RWPE2 (cell line): ENCODE results near the gene BEND3.
"Not testable (repeated sequence)": the region's sequence is repeated elsewhere in the genome, so short reads cannot be mapped to it uniquely, and the experiment has no call there.

Experiments
- ATAC-seq: fragments of 200-7000 bp; cut with Tn5 transposase; 3 replicates; pipeline ENCODE4 v1.9.1; 2021; ENCODE audit warnings: low read depth
- DNase-seq: peaks from one replicate; pipeline ENCODE4 v3.0.0-alpha.2; 2020; ENCODE audit warnings: low spot score
- H3K27ac ChIP-seq: fragments of 450-650 bp; 2 replicates; pipeline ENCODE4 v1.5.1; 2017; ENCODE audit warnings: mild to moderate bottlenecking; ENCODE audit not compliant: poor library complexity, severe bottlenecking
- H3K27me3 ChIP-seq: fragments of 250-450 bp; sonication (Bioruptor Pico); 2 replicates; pipeline ENCODE4 v1.5.1; 2021; ENCODE audit warnings: mild to moderate bottlenecking, moderate library complexity; ENCODE audit not compliant: insufficient read depth, poor library complexity, severe bottlenecking
- H3K36me3 ChIP-seq: fragments of 250-450 bp; sonication (Bioruptor Pico); 2 replicates; pipeline ENCODE4 v1.5.1; 2020; ENCODE audit warnings: low read depth, mild to moderate bottlenecking, moderate library complexity
- H3K4me1 ChIP-seq: fragments of 250-450 bp; sonication (Bioruptor Pico); 2 replicates; pipeline ENCODE4 v1.5.1; 2021; ENCODE audit warnings: mild to moderate bottlenecking, moderate library complexity; ENCODE audit not compliant: insufficient read depth, poor library complexity, severe bottlenecking
- H3K4me3 ChIP-seq: fragments of 250-450 bp; sonication (Bioruptor Pico); 2 replicates; pipeline ENCODE4 v1.5.1; 2021; ENCODE audit warnings: mild to moderate bottlenecking, moderate library complexity; ENCODE audit not compliant: severe bottlenecking
- H3K9me3 ChIP-seq: fragments of 250-450 bp; sonication (Bioruptor Pico); 2 replicates; pipeline ENCODE4 v1.5.1; 2021; ENCODE audit warnings: mild to moderate bottlenecking, moderate library complexity; ENCODE audit not compliant: severe bottlenecking
- TF ChIP-seq, protein P1 (sequence below): fragments of 450-650 bp; IDR thresholded peaks from one replicate; pipeline ENCODE4 v1.5.1; 2017; ENCODE audit warnings: mild to moderate bottlenecking, moderate library complexity; ENCODE audit not compliant: poor library complexity, severe bottlenecking

BEND3 gene

DNA sequence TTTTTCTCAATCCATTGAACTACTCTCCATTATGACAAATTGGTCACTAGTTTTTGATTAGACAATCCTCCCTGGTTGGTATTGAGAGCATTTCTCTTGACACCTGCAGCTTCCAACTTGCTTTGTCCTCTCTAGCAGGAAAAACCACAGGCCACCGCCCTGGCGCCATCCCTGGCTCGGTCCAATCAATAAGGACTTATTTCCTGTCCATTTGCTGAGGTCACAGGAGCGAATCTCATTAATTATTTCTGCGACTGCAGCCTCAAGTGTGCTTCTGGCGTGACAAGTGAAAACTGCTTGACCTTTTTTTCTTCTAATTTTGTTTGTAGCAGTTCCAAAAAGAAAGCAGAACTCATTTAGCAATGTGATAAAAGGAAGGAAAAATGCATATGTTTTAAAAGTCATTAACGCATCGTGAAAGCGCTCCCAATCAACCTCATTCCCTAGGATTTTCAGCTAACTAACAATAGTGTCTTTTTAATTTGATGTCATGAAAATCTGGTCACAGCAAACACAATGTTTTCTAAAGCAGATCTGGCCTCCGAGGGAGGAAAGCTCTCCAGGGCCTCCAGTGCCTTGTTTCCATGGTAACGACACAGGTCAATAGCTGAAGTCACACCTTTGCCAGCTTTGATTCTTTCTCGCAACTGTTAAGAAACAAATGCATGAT, 39.0 kb upstream of the BEND3 start:
- no peak for DNase-seq
- no peak overlapping the region for H3K27ac ChIP-seq

DNA sequence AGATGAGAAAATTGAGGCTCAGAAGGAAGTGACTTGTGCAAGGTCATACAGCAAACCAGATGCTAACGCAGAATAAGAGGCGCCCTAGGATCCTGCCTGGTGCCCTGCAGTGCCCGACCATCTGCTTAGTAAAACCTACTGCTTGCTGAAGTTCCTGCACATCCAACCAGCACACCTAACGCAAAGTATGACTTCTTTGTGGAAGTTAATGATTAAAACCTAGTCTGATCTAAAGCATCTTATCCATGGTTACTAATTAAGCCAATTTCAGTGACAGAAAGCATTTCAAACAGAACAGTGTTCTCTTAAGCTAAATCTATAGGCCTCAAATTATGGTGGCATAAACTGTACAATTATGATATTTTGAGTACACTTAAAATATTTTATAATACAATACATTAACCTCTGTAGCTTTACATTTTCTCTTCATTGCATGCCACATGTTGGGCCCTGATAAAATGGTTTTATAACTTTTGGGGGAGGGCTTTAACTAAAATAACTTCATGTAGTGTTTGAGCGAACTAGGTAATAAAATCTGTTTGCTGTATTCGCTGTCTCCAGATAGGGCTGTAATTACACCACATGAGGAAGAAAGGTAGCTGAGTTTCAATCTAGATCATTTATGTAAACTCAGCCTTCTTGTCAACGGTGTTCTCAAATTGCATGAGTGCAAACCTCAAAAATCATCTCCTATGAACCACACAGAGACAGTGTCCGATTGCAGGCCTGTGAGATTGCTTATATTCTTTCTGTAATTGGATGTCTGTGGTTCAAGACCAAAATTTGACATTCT, 37.5 kb upstream of the BEND3 start:
- Histone ChIP-seq H3K36me3 (no peaks in the 10 kb centered on the region), H3K9me3 (no peaks in the 10 kb centered on the region), H3K4me3 (no peak overlapping the region), H3K4me1 (no peaks in the 10 kb centered on the region), H3K27me3 (no peaks in the 10 kb centered on the region), H3K27ac (no peak overlapping the region)
- no peak for DNase-seq
- no peak for ATAC-seq
- TF ChIP-seq, protein P1, sequence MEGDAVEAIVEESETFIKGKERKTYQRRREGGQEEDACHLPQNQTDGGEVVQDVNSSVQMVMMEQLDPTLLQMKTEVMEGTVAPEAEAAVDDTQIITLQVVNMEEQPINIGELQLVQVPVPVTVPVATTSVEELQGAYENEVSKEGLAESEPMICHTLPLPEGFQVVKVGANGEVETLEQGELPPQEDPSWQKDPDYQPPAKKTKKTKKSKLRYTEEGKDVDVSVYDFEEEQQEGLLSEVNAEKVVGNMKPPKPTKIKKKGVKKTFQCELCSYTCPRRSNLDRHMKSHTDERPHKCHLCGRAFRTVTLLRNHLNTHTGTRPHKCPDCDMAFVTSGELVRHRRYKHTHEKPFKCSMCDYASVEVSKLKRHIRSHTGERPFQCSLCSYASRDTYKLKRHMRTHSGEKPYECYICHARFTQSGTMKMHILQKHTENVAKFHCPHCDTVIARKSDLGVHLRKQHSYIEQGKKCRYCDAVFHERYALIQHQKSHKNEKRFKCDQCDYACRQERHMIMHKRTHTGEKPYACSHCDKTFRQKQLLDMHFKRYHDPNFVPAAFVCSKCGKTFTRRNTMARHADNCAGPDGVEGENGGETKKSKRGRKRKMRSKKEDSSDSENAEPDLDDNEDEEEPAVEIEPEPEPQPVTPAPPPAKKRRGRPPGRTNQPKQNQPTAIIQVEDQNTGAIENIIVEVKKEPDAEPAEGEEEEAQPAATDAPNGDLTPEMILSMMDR = no peak

More for the DNA sequence above, 39.0 kb upstream of the BEND3 start:
- TF ChIP-seq, protein P1 = no peak
- H3K36me3 ChIP-seq = no peaks in the 10 kb centered on the region
- no peak for ATAC-seq
- H3K4me3 ChIP-seq = no peak overlapping the region
- no peaks in the 10 kb centered on the region for H3K4me1 ChIP-seq
- H3K27me3 ChIP-seq = no peaks in the 10 kb centered on the region
- no peaks in the 10 kb centered on the region for H3K9me3 ChIP-seq

DNA sequence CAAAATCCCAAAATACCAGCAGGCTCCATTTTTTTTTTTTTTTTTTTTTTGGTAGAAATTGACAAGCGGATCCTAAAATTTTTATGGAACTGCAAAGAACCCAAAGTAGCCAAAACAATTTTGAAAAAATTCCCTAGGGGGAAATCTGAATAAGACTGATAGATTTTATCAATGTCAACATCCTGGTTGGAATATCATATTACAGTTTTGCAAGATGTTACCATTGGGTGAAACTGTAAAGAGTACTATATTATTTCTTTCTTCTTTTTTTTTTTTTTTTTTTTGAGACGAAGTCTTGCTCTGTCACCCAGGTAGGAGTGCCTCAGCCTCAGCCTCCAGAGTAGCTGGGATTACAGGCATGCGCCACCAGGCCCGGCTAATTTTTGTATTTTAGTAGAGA, 29.4 kb upstream of the BEND3 start:
- H3K36me3 ChIP-seq = no peaks in the 10 kb centered on the region
- H3K27me3 ChIP-seq = no peaks in the 10 kb centered on the region
- no peak for ATAC-seq
- no peak overlapping the region for H3K4me3 ChIP-seq
- no peak overlapping the region for H3K27ac ChIP-seq
- DNase-seq = no peak
- TF ChIP-seq, protein P1 = no peak
- H3K9me3 ChIP-seq = no peaks in the 10 kb centered on the region
- H3K4me1 ChIP-seq = peaks cover 3% of the 10 kb centered on the region

DNA sequence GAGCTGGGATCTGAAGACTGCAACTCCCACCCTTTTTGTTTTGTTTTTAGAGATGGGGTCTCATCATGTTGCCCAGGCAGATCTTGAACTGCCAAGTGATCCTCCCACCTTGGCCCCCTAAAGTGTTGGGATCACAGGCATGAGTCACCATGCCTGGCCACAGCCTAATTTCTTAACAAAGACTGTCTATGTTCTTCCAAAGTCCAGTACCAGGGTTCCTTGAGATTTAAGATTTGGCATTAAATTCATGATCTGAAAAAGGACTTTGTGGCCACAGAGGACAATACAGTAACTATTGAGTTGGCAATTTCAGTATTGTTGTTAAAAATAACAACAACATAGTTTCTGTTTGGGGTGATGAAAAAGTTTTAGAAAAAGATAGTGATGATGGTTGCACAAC, 28.7 kb upstream of the BEND3 start:
- H3K27ac ChIP-seq = no peak overlapping the region
- no peak overlapping the region for H3K4me3 ChIP-seq
- H3K4me1 ChIP-seq = peaks cover 3% of the 10 kb centered on the region
- H3K36me3 ChIP-seq = no peaks in the 10 kb centered on the region
- TF ChIP-seq, protein P1 = no peak
- ATAC-seq (no peak), DNase-seq (no peak)
- H3K27me3 ChIP-seq = no peaks in the 10 kb centered on the region
- no peaks in the 10 kb centered on the region for H3K9me3 ChIP-seq

DNA sequence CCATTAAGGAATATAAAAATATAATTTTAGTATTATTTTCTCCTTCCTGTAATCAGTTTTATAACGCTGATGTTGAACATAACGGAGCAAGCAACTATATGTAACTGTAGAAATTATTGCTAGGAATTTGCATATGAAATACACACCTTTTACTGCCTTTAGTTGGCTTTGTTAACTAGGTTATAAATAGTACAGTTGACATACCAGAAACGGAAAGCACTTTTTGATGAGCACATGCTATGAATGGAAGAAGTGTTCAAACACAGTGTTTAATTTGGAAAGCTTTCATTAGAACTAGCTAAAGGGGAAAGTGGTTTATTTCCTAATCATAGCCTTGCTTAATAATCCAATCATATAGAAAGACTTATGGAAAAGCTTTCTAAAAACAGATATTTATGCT, 25.3 kb upstream of the BEND3 start:
- Histone ChIP-seq H3K4me1 (peaks cover 3% of the 10 kb centered on the region), H3K27me3 (no peaks in the 10 kb centered on the region), H3K9me3 (no peaks in the 10 kb centered on the region), H3K27ac (no peak overlapping the region), H3K4me3 (no peak overlapping the region), H3K36me3 (no peaks in the 10 kb centered on the region)
- DNase-seq = no peak
- TF ChIP-seq, protein P1 = no peak
- no peak for ATAC-seq

DNA sequence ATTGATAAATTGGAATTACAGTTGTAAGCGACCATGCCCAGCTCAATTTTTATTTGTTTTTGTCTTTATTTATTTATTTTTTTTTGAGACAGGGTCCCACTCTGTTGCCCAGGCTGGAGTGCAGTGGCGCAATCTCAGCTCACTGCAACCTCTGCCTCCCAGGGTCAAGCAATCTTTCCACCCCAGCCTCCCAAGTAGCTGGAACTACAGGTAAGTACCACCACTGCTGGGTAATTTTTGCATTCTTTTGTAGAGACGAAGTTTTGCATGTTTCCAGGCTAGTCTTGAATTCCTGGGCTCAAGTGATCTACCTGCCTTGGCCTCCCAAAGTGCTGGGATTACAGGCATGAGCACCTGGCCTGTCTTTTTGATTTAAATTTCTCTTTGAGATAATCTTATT, 21.0 kb upstream of the BEND3 start:
- H3K4me1 ChIP-seq, DNase-seq, H3K4me3 ChIP-seq, H3K9me3 ChIP-seq, H3K27ac ChIP-seq, ATAC-seq, H3K27me3 ChIP-seq, H3K36me3 ChIP-seq: not testable (repeated sequence)
